ENCODE measurements around the gene HOXA5. TPM values are rescaled to one million over a fixed set of nuclear protein-coding genes. Genes with fewer than 3 reads are reported as not detected.

Gene HOXA5
- total RNA-seq, 2 experiments from 2014 or later, result not detected

DNA sequence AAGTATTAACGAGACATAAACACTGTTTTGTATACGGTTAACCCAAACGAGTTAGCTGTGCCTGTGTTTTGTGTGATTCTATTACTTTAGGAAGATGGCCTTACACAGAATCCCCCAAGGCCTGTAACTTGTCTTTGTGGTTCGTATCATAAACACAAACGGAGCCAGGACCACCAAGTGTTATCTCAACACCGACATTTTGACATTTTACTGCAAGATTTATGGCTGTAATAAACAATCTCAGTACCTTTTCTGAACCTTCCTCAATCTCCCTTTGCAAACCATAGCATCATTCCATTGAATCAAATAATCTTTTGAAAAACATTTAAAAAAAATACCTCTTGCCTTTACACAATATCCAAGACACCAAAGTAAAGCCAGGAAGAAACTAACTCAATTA, 10.5 kb downstream of the HOXA5 start:
- no peak for DNase-seq
- Mint-ChIP-seq H3K4me3 (no peak overlapping the region), H3K27ac (no peak overlapping the region), H3K9me3 (peaks cover 2% of the 10 kb centered on the region), H3K27me3 (peaks cover 71% of the 10 kb centered on the region), H3K4me1 (peaks cover 21% of the 10 kb centered on the region), H3K36me3 (ENCODE audit: low read depth) (no peaks in the 10 kb centered on the region)
- ChIA-PET POLR2A (no interaction called here), CTCF (no interaction called here)

DNA sequence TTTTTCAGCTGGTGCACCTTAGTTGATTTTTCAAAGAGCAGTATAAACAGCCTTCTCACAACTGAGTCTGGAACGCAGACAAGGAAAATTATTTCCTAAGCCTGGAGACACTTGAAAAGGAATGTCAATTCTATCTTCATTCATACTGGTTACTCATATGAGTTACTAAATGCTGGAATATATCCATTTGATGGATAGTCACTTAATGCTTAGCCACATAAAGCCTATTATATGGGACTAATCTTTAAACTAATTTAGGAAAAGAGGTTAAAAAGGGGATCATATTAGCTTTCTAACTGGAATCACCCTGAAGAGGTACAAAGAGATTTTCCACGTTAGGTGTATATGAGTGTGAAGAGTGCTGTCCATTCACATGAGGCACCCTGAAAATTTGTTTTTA, 11.3 kb downstream of the HOXA5 start:
- ChIA-PET POLR2A (no interaction called here), CTCF (interaction anchor here (0.5 to 1.5 kb wide), 2 partner anchors 13 to 891 kb away, joined by 5 to 6 read pairs; no protein-coding TSS in a partner anchor)
- H3K4me3 Mint-ChIP-seq, result no peak overlapping the region
- H3K4me1 Mint-ChIP-seq, result peaks cover 21% of the 10 kb centered on the region
- no peak for DNase-seq
- H3K27ac Mint-ChIP-seq, result no peak overlapping the region
- peaks cover 71% of the 10 kb centered on the region for H3K27me3 Mint-ChIP-seq
- H3K36me3 Mint-ChIP-seq (ENCODE audit: low read depth), result no peaks in the 10 kb centered on the region
- H3K9me3 Mint-ChIP-seq, result peaks cover 2% of the 10 kb centered on the region

DNA sequence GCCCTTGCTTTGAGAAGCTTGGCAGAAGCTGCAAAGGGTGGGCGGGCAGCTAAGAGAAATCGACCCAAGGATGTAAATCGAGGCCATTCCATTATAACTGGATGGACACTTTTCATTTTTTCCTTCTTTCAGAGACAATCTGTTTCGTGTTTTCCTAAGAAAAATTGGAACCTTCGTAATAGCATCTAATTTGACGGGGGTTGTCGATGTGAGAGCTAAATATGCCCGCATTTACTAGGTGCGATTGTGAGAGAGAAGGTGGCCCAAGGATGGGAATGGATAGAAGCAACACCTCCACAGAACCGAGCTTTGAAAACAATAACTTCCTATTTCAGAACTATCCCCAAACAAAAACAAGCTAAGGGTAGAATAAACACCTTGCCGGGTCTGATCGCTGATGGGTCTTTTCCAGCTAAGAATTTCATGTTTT, 12.1 kb downstream of the HOXA5 start:
- Mint-ChIP-seq H3K27ac (no peak overlapping the region), H3K36me3 (ENCODE audit: low read depth) (no peaks in the 10 kb centered on the region)
- CTCF ChIA-PET, result interaction anchor here (0.5 to 1.5 kb wide), 3 partner anchors 12 to 891 kb away, joined by 3 to 6 read pairs (median 5); no protein-coding TSS in a partner anchor

DNA sequence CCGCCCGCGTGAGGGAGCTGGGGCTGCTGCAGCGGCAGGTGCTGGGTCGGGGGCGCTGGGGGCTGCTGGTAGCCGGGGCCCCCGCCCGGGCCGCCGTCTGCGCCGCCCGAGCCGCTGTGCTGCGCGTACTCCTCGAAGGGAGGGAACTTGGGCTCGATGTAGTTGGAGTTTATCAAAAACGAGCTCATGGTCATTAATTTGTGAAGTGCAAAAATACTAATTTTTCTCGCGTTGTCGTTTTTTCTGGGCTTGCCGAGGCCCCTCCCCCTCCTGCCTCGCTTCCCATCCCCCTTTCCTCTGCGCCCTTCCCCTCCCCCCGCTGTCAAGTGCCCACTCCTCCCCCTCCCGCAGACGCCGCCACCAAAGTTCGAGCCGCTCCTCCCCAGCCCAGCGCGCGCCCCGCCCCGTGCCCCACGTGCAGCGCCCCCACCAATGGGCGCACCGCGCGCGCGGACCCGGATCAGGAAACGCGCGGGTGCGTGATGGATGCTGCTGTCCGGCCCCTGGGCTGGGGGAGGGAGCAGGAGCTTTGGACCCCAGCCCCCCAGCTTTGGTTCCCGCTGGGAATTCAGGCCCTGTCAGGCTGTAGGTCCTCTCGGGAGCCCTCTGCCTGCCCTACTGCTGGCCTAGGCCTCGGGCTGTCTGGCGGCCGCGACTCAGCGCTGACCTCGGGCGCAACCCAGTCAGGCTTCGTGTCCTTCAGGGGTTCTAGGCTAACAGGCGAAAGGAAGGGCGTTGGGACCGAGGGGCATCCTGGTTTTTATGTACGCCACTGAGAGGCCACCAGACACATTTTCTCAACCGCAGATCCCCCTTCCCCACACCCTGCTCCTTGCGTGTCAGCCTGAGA, 12.7 kb downstream of the HOXA5 start, which contains the start of gene HOXA4:
Gene HOXA4, minus strand, starts transcription at position 218 of the 850 bp plus-strand sequence. Its CDS starts 24 bp downstream, at position 194.
- Mint-ChIP-seq H3K27ac (no peak within 1 kb of the TSS), H3K4me1 (peaks cover 20% of the 10 kb centered on the region), H3K36me3 (ENCODE audit: low read depth) (no peaks in the 10 kb centered on the region), H3K27me3 (peaks cover 72% of the 10 kb centered on the region), H3K4me3 (peak within 1 kb of the TSS; percentile 43), H3K9me3 (peaks cover 2% of the 10 kb centered on the region)
- POLR2A ChIA-PET, result no interaction called here
- DNase-seq, result peak; percentile 63
- CTCF ChIA-PET, result interaction anchor here (0.8 to 1.5 kb wide), 2 partner anchors 11 to 15 kb away, joined by 3 to 5 read pairs; no protein-coding TSS in a partner anchor

More for the DNA sequence above, 12.1 kb downstream of the HOXA5 start:
- H3K4me3 Mint-ChIP-seq, result peak overlapping the region; percentile 43
- H3K27me3 Mint-ChIP-seq, result peaks cover 72% of the 10 kb centered on the region
- peaks cover 2% of the 10 kb centered on the region for H3K9me3 Mint-ChIP-seq
- H3K4me1 Mint-ChIP-seq, result peaks cover 21% of the 10 kb centered on the region
- DNase-seq, result no peak
- POLR2A ChIA-PET, result no interaction called here

DNA sequence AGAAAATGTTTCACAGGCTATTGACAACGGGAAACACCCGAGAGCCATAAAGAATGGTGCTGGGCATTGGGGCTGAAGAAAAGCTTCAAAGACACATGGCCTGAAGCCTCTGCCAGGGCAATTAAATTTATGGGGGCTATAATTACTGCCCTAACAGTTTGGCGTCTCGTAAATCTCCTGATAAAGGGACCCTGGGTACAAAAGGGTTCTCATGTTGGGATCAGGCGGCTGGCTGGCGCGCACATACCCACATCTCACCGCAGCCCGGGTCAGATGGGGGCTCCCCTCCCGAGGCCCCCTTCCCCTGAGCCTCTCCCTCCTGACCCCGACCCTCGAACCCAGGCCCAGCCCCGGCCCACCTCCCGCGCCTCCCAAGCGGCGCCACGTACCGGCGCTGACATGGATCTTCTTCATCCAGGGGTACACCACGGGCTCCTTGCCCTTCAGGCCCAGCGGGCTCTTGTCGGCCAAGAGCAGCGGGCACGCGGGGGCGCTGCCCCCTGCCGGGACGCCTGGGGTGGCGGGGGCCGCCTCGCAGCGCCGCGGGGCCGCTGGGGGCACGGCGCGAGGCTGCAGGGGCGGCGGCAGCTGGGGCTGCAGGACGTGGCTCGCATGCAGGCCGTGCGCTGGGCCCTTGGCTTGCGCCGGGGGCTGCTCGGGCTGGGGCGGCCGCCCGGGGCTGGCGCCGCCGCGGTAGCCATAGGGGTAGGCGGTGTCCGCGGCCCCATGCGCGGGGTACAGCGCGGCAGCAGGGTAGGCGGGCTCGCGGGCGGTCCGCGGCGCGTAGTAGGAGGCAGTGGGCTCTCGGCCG, 13.5 kb downstream of the HOXA5 start:
- Mint-ChIP-seq H3K27me3 (peaks cover 66% of the 10 kb centered on the region), H3K9me3 (peaks cover 2% of the 10 kb centered on the region), H3K27ac (no peak overlapping the region), H3K4me1 (peaks cover 12% of the 10 kb centered on the region), H3K36me3 (ENCODE audit: low read depth) (no peaks in the 10 kb centered on the region), H3K4me3 (peak overlapping the region; percentile 6)
- ChIA-PET POLR2A (no interaction called here), CTCF (no interaction called here)
- DNase-seq, result no peak

DNA sequence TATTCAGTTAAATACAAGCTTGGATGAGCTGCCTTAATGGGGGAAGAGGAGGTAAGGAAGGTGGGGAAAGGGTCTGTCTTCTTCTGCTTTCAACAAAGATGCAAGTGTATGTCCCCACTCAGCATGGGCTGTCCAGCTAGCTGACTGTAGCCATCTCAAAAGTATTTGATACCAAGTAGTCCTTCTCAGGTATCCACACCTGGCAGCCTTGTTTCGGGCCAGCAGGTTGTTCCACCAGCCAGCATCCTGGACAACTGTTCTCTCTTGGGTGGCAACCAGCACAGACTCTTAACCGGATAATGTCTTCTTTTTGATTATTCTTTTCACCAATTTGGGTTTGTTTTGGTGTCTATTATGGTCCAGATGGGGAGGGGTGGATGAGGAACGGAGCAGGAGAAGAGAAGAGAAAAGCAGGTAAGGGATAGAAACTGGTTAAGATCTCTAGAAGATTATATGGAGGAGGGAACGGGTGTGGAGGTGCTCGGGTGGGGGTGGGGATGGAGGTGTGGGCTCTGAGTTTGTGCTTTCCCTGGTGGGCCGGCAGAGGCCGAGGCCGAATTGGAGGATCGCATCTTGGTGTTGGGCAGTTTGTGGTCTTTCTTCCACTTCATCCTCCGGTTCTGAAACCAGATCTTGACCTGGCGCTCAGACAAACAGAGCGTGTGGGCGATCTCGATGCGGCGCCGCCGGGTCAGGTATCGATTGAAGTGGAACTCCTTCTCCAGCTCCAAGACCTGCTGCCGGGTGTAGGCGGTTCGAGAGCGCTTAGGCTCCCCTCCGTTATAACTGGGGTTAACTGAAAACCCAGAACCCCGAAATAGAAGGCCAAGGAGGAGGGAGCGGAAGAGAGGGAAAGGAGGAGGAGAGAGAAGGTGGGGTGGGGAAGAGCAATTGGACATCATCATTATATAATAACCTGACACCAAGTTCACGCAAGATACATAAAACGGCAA, 14.4 kb downstream of the HOXA5 start:
- Mint-ChIP-seq H3K9me3 (peaks cover 2% of the 10 kb centered on the region), H3K4me3 (peak overlapping the region; percentile 6), H3K27ac (no peak overlapping the region), H3K36me3 (ENCODE audit: low read depth) (no peaks in the 10 kb centered on the region), H3K4me1 (peaks cover 3% of the 10 kb centered on the region), H3K27me3 (peaks cover 57% of the 10 kb centered on the region)
- no peak for DNase-seq
- ChIA-PET CTCF (no interaction called here), POLR2A (no interaction called here)

DNA sequence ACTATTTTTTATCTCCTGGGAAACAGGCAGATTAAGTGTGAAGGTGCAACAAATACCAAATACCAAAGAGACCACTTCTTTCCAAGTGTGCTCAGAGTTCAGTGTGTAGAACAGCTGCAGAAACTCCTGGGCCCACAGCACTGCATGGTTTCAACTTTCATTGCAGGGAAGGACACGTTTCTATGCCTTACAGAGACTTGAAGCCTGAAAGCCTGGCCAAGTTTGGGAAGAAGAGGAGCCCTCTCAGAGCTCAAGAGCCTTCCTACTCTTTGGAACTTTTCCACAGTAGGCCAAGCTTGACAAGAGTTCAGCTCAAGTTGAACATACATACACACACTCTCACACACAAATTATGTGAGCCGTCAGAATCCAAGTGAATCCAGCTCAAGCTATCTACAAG, 15.4 kb downstream of the HOXA5 start:
- peaks cover 47% of the 10 kb centered on the region for H3K27me3 Mint-ChIP-seq
- H3K4me3 Mint-ChIP-seq, result no peak overlapping the region

DNA sequence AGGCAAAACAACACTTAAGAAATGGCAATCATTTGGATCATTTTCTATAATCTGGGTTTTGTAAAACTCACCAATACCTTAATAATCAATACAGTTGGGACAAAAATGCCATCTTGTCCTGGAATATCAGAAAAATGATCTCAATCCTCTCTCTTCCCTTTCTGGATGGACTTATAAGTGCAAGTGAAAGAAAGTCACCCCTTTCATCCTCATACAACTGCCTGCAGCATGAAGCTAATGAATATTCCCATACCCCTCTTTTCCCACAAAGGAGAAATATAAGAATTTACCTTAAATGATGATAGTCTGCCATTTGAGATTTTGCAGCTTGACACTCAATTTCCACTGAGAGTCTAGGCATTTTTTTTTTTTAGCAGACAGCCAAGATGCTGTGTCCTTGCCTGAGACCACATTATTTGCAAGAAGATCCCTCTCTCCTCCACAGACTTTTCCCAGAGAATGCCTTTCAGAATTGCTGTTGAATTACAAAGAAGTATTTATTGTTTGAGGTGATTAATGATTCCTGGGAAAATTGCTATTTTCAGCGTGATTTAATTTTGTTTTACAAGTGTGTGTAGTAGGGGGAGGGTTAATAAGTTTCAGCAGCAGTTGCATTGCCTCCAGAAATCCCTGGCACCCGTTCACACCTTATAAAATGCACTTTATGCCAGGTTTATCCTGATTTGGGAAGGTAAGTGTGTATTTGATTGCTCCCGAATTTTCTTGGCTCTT, 16.7 kb downstream of the HOXA5 start:
- peaks cover 2% of the 10 kb centered on the region for H3K9me3 Mint-ChIP-seq
- no peaks in the 10 kb centered on the region for H3K36me3 Mint-ChIP-seq (ENCODE audit: low read depth)
- no peak overlapping the region for H3K27ac Mint-ChIP-seq
- H3K4me1 Mint-ChIP-seq, result no peaks in the 10 kb centered on the region
- ChIA-PET CTCF (interaction anchor here (0.6 kb wide), 2 partner anchors 24 to 403 kb away, joined by 3 read pairs; no protein-coding TSS in a partner anchor), POLR2A (no interaction called here)
- no peak for DNase-seq
- H3K27me3 Mint-ChIP-seq, result peaks cover 41% of the 10 kb centered on the region
- no peak overlapping the region for H3K4me3 Mint-ChIP-seq

More for the DNA sequence above, 15.4 kb downstream of the HOXA5 start:
- CTCF ChIA-PET, result interaction anchor here (0.6 kb wide), 1 partner anchor 170 kb away, joined by 3 read pairs; no protein-coding TSS in a partner anchor
- Mint-ChIP-seq H3K9me3 (peaks cover 2% of the 10 kb centered on the region), H3K27ac (no peak overlapping the region), H3K4me1 (no peaks in the 10 kb centered on the region), H3K36me3 (ENCODE audit: low read depth) (no peaks in the 10 kb centered on the region)
- DNase-seq, result no peak
- POLR2A ChIA-PET, result no interaction called here

DNA sequence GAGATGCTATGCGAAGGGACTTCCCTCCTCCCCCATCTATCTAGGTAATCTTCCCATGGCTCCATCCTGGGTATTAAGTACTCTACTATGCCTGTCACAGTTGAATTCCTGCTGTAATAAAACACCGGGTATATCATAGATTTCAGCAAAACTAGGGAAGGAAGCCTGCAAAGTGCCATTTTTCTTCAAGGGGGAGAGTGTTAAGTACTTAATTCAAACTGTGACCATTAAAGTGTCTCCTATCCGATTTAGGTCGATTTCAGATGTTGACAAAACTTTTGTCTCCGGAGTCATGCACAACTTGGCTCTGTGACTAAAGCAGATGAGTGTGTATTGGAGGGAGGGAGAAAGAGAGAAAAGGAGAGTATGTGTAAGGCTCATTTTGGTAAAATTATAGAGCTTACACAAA, 17.5 kb downstream of the HOXA5 start:
- no peak for DNase-seq
- CTCF ChIA-PET, result interaction anchor here (0.6 kb wide), 1 partner anchor 402 kb away, joined by 3 read pairs; no protein-coding TSS in a partner anchor
- Mint-ChIP-seq H3K4me1 (no peaks in the 10 kb centered on the region), H3K9me3 (no peaks in the 10 kb centered on the region), H3K4me3 (no peak overlapping the region), H3K27me3 (peaks cover 37% of the 10 kb centered on the region), H3K36me3 (ENCODE audit: low read depth) (no peaks in the 10 kb centered on the region), H3K27ac (no peak overlapping the region)
- POLR2A ChIA-PET, result no interaction called here

DNA sequence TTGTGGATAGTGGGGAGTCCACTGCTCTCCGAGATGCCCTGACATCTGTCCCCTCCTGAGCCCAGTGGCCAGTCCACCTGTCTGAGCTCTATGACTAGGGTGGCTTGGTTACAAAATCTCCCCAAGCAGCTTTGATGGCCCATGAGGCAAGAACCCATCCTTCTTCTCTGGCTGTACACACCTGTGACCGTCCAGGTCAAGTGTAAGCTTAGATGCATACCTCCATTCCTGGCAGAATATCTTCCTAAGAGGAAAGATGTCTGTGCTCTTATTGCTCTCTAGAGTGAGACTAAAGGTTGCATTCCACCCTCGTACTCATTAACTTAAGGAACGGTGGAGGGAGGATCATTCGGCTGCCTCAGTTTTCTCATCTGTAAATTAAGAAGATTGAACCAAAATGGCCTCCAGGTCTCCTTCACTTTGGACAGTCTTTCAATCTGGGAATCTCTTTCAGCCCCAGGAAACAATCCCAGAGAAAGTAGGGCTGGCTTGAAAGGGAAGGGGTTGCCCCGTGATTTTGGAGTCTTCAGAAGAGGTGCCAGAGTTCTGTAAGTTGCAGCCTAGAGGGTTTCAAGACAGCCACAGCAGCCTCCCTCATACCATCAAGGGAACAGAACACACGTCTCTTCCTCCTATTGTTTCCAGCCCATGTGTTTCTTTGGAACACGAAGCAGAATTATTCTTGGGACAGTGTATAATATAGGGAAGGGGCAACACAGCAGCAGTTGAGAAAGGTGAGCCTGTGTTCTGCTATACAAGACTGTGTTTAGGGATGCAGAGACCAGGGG, 18.4 kb downstream of the HOXA5 start:
- Mint-ChIP-seq H3K4me1 (no peaks in the 10 kb centered on the region), H3K36me3 (ENCODE audit: low read depth) (no peaks in the 10 kb centered on the region), H3K9me3 (no peaks in the 10 kb centered on the region), H3K27ac (no peak overlapping the region), H3K27me3 (peaks cover 37% of the 10 kb centered on the region), H3K4me3 (no peak overlapping the region)
- no peak for DNase-seq
- ChIA-PET CTCF (interaction anchor here (0.6 to 0.7 kb wide), 2 partner anchors 10 to 835 kb away, joined by 3 read pairs; no protein-coding TSS in a partner anchor), POLR2A (no interaction called here)

Data from activated CD4-positive, alpha-beta T cell treated with anti-CD3 and anti-CD28 coated beads, Interleukin-2, amount 10 ng/mL, durations not matched to agents 7 days and 5 days (primary cell).